Fibroblast of mammary gland (primary cell): ENCODE measurements around the gene KRT4.

Experiments used
- DNase-seq: peaks from one replicate; pipeline ENCODE4 v3.0.0-alpha.2; 2010; ENCODE audit warnings: low read depth
- H3K4me3 ChIP-seq: 2 replicates; pipeline ENCODE4 v1.5.1; 2011; ENCODE audit warnings: low read depth, mild to moderate bottlenecking, low read length, moderate library complexity; ENCODE audit not compliant: control insufficient read depth
- TF ChIP-seq, protein P1 (sequence below): conservative IDR thresholded peaks from 2 replicates; pipeline ENCODE4 v1.5.1; 2011; ENCODE audit warnings: low read depth, low read length, inconsistent platforms; ENCODE audit not compliant: control insufficient read depth, insufficient read depth

Gene KRT4

GRCh38 chr12:52791271-52792184 is 22.4 kb downstream of the KRT4 start:
- TF ChIP-seq, protein P1, sequence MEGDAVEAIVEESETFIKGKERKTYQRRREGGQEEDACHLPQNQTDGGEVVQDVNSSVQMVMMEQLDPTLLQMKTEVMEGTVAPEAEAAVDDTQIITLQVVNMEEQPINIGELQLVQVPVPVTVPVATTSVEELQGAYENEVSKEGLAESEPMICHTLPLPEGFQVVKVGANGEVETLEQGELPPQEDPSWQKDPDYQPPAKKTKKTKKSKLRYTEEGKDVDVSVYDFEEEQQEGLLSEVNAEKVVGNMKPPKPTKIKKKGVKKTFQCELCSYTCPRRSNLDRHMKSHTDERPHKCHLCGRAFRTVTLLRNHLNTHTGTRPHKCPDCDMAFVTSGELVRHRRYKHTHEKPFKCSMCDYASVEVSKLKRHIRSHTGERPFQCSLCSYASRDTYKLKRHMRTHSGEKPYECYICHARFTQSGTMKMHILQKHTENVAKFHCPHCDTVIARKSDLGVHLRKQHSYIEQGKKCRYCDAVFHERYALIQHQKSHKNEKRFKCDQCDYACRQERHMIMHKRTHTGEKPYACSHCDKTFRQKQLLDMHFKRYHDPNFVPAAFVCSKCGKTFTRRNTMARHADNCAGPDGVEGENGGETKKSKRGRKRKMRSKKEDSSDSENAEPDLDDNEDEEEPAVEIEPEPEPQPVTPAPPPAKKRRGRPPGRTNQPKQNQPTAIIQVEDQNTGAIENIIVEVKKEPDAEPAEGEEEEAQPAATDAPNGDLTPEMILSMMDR, result no peak

DNA sequence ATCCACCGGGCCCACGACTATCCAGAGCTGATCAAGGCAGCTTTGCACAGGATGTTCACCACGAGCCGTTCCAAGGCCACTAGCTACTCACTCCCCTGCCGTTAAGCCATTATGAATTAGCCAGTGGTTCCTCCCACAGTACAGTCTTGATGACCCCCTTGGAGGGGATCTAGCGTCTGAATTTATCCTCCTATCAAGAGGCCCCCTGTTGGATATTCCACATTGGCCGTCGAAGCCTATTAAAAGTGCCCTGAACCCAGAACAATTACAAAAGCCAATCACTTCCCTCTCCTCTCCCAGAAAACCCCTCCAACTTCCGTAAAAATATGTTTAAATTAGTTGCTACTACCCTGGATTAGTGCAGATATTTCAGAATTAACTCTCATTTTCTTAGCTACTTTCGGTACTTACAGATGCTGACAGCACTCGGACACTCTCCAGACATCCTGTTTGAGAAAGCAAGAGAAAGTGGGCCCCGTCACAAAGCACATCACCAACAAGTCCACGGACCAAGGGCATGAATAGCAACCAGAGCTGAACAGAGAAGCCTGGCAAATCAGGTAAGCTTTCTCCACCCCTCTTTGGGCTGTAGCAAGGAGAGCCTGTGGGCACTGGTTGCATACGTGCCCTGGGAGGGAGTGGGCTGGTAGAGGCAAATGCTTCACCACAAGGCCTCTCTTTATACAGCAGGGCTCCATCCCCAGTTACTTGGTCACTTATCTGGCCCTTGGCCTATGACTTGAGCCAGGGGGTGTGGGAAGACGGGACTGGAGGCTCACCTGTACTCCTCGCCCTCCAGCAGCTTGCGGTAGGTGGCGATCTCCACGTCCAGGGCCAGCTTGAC is 23.3 kb downstream of the KRT4 start:
- TF ChIP-seq, protein P1, result no peak
- no peak for DNase-seq
- no peak overlapping the region for H3K4me3 ChIP-seq

More at GRCh38 chr12:52791271-52792184, 22.4 kb downstream of the KRT4 start:
- no peak overlapping the region for H3K4me3 ChIP-seq
- no peak for DNase-seq

GRCh38 chr12:52789637-52790426 is 24.1 kb downstream of the KRT4 start:
- no peak for DNase-seq
- no peak overlapping the region for H3K4me3 ChIP-seq
- TF ChIP-seq, protein P1, result no peak

GRCh38 chr12:52788876-52789636 is 24.9 kb downstream of the KRT4 start:
- TF ChIP-seq, protein P1, result no peak
- DNase-seq, result no peak
- no peak overlapping the region for H3K4me3 ChIP-seq

DNA sequence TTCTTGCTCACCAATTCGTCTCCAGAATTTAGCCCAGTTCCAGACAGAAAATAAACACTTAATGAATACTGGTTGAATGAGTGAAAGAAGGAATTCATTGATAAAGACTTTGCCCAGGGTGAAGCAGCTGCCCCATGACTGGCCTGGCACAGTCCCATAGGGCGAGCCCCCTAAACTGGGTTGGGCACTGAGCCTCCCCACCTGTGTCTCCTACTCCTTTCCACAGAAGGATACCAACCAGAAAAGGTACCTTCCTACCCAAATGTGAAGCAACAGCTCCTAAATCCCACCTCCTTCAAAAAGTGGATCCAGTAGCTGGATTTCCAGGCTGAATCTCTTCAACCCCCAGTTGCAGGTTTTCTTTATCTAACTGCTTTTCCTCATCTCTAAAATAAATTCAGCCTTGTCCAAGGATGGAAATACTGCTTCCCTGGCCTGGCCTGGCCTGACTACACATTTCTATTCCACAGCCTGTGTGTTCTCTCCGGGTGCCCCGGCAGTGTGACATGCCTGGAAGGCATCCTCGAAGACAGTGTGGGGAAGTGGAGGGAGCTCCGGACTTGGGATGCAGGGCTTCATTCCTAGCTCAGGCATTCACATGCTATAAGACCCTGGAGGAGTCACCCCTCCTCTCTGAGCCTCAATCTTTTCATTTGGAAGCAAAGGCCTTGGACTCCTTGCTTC is 25.6 kb downstream of the KRT4 start:
- TF ChIP-seq, protein P1, result no peak
- no peak for DNase-seq
- H3K4me3 ChIP-seq, result no peak overlapping the region
